Measurements from ENCODE around the gene BRICD5.

Gene BRICD5

DNA sequence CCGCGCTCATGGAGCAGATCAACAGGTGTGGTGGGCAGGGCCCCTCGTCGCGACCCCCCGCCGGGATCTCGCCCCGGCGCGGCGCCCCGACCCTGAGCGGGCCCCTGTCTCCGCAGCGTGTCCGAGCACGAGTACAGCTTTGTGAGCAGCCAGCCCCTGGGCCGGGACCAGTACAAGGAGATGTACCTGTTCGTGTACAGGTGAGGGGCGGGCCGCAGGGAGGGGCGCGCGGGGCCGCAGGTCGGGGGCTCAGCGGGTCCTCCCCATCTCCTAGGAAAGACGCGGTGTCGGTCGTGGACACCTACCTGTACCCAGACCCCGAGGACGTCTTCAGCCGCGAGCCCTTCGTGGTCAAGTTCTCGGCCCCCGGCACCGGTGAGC is 26.4 kb upstream of the BRICD5 start:
- no peak for DNase-seq

DNA sequence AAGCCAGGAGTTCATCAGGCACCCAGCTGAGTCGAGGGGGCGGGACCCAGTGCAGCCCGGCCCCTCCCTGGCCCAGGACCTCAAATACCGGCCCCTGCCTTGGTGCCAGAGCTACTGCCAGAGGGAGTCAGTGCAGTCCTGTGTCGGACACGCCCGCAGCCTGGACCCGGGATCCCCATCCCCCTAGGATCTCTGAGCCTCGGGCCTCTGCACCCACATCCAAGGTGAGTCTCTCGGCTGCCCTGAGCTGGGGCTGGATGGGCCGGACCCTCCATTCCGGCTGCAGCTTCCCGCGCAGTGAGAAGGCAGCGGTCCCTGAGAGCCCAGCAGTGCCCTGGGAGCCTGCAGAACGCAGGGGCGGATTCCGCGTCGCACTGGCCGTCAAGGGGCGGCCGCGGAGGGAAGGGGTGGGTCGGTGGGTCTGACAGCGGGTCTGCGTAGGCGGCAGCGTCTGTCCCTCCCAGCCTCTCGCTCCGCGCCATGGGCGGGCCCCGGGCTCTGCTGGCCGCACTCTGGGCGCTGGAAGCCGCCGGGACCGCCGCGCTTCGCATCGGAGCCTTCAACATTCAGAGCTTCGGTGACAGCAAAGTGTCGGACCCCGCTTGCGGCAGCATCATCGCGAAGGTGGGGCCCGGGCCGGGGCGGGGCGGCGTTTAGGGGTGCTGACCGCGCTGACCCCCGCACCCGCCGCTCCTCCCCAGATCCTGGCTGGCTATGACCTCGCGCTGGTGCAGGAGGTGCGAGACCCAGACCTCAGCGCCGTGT is 25.9 kb upstream of the BRICD5 start, which contains the start of gene DNASE1L2:
Gene DNASE1L2 (plus strand): TSS at position 108 of the 765 bp plus-strand sequence. CDS start 373 bp downstream, at position 481.
- DNase-seq, result peak; percentile 30

DNA sequence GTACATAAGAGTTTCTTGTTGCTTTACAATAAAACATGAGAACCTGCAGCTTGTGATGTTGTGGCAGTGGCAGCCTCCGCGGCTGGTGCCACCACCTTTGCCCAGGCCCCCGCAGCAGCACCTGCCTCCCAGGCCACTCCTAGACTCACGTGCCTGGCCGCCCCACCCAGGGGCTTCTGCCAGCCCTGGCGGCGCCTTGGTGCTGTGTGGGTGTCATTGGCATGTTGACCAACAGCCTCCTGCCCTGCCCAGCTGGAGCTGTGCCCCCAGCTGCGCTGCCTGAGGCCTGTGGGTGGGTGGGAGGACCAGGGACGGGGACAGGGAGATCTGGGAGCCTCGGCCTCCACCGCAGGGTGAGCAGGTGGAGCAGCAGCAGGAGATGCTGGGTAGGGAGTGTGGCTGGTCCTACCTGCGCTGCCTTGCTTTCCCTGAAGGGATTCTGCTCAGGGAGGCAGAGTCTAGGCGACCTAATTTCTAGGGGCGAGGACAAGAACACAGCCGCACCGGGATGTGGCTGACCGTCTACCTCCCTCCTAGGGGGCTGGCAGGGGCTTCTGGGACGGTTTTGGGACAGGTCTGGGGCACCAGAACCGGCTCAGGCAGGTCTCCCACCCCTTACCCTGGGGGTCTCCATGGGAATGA is 25.2 kb upstream of the BRICD5 start:
- no peak for DNase-seq

DNA sequence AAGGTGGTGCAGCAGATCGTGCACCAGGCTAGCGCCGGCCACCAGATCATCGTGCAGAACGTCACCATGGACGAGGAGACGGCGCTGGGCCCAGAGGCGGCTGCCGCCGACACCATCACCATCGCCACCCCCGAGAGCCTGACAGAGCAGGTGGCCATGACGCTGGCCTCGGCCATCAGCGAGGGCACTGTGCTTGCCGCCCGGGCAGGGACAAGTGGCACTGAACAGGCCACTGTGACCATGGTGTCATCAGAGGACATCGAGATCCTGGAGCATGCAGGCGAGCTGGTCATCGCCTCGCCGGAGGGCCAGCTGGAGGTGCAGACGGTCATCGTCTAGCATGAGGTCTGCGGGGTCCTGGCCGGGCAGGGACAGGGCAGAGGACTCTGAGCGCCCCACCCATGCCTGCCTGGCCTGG is 24.6 kb upstream of the BRICD5 start:
- DNase-seq, result no peak

DNA sequence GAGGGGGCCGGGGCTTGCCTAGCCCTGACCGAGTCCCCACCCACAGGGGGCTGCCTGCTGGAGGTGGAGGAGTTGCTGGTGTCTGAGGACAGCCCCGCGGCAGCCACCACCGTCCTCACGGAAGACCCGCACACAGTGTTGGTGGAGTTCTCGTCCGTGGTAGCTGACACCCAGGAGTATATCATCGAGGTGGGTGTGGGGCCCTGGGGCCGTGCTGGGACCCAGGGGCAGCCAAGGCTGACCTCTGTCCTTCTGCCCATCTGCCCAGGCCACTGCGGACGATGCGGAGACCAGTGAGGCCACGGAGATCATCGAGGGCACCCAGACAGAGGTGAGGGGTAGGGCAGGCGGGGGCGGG is 24.1 kb upstream of the BRICD5 start:
- no peak for DNase-seq

DNA sequence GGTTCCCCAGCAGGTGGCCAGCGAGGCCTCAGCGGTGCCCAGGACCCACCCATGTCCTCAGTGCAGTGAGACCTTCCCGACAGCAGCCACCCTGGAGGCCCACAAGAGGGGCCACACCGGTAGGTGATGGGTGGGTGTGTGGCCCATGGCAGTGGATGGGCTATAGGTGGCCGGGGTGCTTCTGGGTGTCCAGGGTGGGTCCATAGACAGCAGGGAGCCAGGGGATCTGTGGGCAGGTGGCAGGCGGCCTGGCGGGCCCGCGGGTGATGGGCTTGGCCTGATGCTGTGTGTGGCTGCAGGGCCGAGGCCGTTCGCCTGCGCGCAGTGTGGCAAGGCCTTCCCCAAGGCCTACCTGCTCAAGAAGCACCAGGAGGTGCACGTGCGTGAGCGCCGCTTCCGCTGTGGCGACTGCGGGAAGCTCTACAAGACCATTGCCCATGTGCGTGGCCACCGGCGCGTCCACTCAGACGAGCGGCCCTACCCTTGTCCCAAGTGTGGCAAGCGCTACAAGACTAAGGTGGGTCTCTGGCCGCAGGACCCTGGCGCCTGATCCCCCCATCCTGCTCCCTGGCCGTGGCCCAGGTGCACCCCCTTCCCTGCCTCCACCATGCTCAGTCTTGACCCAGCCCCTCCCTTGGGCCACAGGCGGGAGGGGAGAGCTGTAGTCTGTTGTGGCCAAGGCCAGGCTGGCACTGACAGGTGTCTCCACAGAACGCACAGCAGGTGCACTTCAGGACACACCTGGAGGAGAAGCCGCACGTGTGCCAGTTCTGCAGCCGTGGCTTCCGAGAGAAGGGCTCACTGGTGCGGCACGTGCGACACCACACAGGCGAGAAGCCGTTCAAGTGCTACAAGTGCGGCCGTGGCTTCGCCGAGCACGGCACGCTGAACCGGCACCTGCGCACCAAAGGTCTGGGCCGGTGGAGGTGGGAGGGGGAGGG is 23.5 kb upstream of the BRICD5 start:
- DNase-seq, result peak; percentile 44

DNA sequence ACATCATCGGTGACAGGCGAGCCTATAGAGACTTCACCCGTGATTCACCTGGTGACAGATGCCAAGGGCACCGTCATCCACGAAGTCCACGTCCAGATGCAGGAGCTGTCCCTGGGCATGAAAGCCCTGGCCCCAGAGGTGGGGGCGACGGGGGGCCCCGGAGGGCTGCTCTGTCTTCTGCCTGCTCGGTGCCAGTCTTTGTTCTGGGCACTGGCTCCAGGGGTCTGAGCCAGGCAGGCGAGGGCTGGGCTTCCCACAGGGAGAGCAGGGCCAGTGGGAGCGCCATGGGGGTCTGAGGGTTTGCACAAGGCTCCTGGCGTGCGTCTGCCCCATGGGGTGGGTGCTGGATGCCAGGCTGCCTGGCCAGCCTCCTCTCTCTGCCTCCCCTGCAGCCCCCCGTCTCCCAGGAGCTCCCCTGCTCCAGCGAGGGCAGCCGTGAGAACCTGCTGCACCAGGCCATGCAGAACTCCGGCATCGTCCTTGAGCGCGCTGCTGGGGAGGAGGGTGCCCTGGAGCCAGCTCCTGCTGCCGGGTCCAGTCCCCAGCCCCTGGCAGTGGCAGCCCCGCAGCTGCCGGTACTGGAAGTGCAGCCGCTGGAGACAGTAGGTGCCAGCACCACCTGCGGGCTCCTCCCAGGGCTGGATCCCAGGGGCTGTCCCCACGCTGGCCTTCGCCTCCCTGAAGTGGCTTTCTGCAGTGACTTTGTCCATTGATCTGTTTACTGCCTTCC is 22.5 kb upstream of the BRICD5 start:
- no peak for DNase-seq

DNA sequence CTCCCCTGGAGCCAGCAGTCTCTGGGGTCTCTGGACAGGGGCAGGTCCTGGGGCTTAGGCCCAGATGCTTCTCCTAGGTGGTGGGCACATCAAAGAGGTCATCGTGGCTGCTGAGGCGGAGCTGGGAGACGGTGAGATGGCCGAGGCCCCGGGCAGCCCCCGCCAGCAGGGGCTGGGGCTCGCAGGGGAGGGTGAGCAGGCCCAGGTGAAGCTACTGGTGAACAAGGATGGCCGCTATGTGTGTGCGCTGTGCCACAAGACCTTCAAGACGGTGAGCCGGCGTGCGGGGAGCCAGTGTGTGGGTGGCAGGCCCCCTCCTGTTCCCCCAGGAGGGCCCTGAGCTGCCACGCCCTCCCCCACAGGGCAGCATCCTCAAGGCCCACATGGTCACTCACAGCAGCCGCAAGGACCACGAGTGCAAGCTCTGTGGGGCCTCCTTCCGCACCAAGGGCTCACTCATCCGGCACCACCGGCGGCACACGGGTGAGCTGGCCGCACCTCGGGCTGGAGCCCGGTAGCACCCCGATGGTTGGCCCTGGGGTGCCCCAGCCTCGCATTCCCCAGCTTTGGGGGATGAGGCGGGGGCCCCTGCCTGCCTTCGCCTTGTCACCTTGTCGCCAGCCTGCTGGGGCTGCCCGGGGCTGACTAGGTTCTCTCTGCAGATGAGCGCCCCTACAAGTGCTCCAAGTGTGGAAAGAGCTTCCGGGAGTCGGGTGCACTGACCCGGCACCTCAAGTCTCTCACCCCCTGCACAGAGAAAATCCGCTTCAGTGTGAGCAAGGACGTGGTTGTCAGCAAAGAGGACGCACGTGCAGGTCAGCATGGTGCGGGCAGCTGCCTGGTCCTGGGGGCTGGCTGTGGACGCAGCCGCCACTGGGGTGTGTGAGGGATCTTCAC is 21.7 kb upstream of the BRICD5 start:
- no peak for DNase-seq

DNA sequence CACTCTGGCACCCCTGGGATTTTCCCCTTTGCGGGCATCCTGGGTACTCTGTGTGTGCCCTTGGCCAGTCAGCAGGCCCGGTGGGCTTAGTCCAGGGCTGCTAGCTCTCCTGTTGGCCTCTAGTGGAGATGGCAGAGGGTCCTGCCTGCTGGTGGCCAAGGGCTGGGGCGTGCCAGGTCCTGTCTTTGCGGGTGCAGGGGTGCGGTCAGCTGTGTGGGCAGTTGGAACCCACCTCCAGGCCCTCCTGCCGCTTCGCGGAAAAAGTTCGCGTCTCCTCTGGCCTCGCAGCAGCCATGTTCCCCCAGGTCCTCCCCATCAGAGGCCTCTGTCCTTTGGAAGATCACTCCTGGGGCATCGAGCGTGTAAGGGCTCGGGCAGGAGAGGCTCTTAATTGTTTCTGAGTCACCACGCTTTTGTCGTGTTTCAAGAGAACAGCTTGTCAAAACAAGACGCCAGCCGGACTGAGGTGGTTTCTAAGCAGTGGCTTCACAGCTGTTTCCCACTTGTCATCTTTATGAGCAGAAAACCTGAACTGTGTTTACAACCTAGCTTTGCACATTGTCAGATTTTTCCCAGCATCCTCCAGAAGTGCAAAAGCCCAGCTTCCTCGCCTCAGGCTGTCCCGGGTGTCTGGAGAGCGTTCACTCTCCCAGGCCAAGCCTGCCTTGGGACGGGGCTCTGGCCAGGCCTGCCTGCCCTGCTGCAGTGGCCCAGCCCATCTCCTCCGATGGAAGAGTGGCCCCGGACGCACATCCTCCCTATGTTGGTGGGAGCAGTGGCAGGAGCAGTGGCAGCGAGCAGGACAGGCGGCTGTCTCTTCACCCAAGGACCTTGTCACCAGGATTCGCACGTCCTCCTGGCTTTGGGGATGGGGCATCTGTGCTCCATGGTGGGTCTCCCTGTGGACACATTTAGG is 20.6 kb upstream of the BRICD5 start:
- no peak for DNase-seq

DNA sequence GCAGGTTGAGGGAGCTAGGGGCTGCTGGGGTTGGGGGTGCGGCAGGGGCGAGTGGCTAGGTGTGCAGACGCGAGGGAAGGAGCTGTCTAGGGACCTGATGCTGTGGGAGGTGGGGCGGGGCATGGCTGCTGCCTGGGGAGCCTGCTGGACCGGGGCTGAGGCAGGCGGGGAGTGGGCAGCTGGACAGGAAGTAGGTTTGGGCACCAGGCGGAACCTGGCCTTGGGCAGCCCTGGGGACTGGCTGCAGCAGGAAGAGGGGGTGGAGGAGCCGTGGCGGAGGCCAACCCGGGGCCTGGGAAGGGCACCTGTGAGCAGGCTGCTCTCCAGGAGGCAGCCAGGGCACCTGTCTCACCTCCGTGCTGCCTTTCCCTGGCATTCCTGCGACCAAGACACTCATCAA is 19.7 kb upstream of the BRICD5 start:
- no peak for DNase-seq

DNA sequence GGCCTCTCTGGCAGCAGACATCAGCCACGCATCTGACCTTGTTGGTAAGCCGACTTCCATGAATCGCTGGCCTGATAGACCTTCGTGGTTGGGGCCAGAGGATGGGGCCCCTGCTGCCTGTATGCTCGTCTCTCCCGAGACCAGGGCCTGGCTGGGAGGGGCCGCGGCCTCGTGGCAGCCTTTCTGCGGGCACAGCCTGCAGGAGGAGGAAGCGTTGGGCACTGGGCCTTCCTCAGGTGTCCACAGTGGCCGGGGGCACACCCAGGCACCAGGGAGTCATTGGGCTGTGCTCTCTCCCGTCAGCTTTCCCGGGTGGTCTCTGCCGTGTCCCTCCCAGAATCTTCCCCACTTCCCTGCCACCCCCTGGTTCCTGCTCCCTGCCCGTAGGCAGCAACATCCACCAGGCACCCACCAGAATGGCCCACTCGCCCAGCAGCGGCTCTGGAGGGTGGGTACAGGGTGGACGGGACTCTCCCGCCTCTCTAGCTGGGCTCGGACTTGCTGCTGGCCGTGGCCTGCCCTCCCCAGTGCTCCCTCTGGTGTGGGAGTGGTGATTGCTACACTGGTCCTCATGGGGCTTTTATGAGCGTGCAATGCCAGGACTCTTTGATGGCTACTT is 19.1 kb upstream of the BRICD5 start:
- DNase-seq, result no peak

DNA sequence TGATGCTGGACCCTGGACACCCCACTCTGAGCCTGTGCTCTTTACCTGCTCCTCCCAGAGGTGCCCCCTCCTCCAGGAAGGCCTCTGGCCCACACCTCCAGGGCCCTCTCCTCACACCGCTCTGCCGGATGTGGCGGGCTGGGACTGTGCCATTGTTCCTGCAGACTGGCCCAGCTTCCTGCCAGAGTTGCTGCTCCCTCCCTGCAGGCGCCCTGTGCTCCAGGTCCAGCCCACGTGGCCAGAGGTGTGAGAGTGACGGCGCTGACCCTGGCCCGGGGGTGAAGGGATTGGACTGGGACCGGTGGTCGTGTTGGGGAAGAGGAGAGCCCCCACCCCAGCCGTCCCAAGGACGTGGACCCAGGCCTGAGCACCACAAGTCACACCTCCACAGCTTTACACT is 18.4 kb upstream of the BRICD5 start:
- no peak for DNase-seq

DNA sequence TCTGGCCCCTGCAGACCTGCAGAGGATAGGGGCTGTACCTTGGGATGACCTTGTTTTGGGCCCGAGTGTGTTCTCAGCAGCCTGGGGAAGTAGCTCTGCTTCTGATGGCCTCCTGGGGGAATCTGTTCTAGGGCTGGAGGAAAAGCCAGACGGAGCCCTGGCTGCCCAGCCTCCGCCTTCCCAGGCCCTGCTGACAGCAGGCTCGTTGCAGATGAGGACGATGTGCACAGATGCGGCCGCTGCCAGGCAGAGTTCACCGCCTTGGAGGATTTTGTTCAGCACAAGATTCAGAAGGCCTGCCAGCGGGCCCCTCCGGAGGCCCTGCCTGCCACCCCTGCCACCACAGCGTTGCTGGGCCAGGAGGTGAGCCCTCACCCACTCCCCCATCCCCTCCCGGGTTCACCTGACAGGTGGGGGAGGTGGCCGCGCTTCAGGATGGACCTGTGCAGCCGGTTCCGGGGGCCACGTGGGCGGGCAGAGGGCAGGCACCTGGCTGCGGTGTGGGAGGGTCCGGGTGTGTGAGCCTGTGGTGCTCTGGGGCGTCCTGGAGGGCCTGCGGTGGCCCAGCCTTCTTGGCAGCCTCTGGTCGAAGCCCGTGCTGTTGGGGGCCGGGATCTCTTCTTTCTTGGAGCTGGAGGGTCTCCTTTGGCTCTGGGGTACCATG is 17.6 kb upstream of the BRICD5 start:
- DNase-seq, result no peak

DNA sequence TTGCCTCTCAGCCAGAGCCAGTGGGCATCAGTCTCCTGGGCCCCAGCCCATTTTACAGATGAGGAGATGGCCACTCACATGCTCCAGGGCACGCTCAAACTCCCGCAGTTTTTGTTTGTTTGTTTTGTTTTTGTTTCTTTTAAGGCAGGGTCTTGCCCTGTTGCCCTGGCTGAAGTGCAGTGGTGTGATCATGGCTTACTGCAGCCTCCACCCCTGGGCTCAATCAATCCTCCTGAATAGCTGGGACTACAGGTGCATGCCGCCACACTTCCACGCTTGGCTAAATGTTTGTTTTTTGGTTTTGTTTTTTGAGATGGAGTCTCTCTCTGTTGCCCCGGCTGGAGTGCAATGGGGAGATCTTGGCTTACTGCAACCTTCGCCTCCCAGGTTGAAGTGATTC is 16.3 kb upstream of the BRICD5 start:
- no peak for DNase-seq

DNA sequence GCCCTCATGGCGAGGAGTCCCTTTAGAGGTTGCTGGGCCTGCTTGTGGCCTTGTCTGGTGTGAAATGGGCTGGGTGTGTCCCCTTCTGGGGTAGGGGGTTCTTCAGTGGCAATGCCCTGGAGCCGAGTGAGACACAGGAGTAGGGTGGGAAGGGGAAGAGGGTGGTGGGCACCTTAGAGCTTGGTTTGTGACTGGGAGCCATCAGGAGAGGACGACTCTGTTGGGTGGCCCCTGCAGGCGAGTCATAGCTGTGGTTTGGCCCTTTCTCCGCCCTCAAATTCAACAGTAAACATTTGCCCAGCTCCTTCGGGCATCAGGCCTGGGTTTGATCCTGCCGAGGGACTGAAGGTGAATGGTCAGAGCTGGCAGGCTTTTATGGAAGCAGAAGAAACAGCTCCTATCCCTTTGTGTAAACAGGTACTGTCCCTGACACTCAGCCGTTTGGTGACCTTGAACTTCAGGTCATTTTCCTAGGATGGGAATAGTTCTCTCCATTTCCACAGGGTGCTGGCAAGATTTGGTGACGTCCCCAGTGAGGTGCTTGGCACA is 15.7 kb upstream of the BRICD5 start:
- no peak for DNase-seq

DNA sequence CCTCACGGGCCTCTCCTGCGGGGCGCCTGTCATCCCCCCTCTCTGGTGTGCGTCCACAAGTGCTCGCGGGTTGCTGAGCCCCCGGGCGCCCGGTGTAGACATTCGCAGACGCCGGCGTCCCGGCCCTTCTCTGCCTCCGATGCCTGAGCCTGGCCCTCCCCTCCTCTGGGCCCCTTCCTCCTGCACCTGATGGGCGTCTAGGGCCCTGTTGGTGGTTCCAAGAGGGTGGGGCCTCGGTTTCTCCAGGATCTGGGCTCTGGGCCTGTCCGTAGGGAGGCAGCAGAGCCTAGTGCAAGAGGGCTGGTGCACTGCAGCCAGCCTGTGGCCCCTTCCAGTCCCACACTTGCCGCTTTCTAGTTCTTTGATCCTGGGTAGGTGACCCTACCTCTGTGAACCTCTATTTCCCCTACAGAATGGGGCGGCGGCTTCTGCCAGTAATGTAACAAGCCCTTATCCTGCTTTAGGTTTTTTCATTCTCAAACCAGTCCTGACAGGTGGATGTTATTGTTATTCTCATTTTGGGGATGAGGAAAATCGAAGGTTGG is 13.4 kb upstream of the BRICD5 start:
- DNase-seq, result peak; percentile 73

DNA sequence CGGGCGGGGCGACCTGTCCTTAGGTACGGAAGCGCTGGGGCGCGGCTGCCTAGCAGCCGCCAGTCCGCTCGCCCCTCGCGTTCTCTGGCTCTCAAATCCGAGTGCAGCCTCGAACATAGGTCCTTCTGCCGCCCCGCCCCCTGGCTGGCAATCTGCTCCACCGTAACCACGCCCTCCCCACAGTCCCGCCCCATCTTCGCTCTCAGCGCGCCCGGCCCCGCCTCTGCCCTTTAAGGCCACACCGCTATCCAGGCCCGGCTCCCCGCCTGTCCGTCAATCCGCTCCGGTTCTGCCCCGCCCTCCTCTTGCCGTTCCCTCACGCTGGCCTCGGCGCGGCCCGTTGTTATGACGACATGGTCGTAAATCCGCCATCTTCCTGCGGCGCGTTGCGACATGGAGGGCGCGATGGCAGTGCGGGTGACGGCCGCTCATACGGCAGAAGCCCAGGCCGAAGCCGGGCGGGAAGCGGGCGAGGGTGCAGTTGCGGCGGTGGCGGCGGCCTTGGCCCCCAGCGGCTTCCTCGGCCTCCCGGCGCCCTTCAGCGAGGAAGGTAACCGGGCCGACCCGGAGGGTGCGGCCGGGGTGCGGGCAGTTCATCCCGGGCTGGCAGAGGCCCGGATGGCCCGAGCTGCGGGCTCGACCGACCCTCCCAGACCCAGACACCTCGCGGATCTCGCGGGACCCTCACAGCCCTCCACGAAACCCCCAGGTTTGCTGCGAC is 12.7 kb upstream of the BRICD5 start, which contains the start of gene E4F1:
Gene E4F1 (plus strand): TSS at position 371 of the 721 bp plus-strand sequence. CDS start 23 bp downstream, at position 394.
- peak; percentile 100 for DNase-seq

DNA sequence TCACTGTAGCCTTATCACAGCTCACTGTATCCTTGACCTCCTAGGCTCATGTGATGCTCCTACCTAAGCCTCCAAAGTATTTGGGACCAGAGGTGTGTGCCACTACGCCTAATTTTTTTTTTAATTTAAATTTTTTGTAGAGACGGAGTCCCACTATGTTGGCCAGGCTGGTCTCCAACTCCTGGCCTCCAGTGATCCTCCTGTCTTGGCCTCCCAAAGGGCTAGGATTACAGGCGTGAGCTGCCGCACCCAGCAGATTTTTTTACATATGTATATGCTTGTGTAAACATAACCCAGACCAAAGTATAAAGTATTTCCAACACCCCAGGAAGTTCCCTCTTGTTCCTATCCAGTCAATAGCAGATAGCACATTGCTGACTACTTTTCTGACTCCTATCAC is 5.7 kb upstream of the BRICD5 start:
- DNase-seq, result no peak

DNA sequence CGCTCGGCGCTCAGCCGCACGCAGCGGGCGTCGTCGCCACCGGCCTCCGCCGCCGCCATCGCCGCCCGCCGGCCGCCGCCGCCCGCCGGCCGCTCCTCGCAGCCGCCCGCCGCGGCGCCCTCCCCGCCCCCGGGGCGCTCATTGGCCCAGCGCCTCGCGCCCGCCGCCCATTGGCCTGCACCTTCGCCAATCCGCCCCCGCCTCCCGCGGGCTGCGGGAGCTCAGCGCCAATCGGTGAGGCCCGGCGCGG is 4.0 kb upstream of the BRICD5 start, which contains the start of gene PGP:
Gene PGP (minus strand): TSS at position 122 of the 250 bp plus-strand sequence. CDS start 63 bp downstream, at position 59.
- no peak for DNase-seq
